ENCODE measurements around the gene RABEPK. TPM values are rescaled to one million over a fixed set of nuclear protein-coding genes. Genes with fewer than 3 reads are reported as not detected.

The RABEPK gene
- total RNA-seq, 1 experiment from 2014 or later: 29.7 TPM

GRCh38 chr9:125166762-125167161, 33.6 kb upstream of the RABEPK start:
- DNase-seq: no peak
- no peaks in the 10 kb centered on the region for H3K27me3 ChIP-seq (ENCODE audit: insufficient read depth, low read depth)
- H3K79me2 ChIP-seq (ENCODE audit: low read depth): 0 out of 2 replicates have a peak, but pooled peaks cover 6% of the 10 kb centered on the region
- no TSS peak for BruUV-seq (replicated peaks)
- H2AFZ ChIP-seq: no peak overlapping the region
- no peaks in the 10 kb centered on the region for H3K9me2 ChIP-seq (ENCODE audit: insufficient read depth)
- H3K27ac ChIP-seq: no peak overlapping the region
- TF ChIP-seq CTCF (conservative IDR thresholded peaks at IDR 0.05) (no peak), EZH2 (IDR thresholded peaks at IDR 0.05; ENCODE audit: low read depth) (no peak)
- H3F3A ChIP-seq (ENCODE audit: insufficient read depth, low read depth): peaks cover 24% of the 10 kb centered on the region; the same call in 1 of the 2 replicates
- ChIA-PET CTCF (no interaction called here), POLR2A (ENCODE audit: unreplicated experiment) (no interaction called here)
- no peak overlapping the region for H3K4me2 ChIP-seq
- intact Hi-C loops (cut with micrococcal nuclease; ENCODE audit: unreplicated experiment): loop anchor here (10.0 kb wide), 1 partner anchor 72 kb away; no protein-coding TSS in a partner anchor
- peaks cover 4% of the 10 kb centered on the region for H3K4me1 ChIP-seq (replicated peaks; ENCODE audit: insufficient read depth)
- H4K20me1 ChIP-seq (ENCODE audit: insufficient read depth): no peaks in the 10 kb centered on the region
- H3K4me3 ChIP-seq: no peak overlapping the region
- peaks cover 4% of the 10 kb centered on the region; the same call in 1 of the 2 replicates for H3K36me3 ChIP-seq (ENCODE audit: low read depth)
- H3K9me3 ChIP-seq (ENCODE audit: insufficient read depth, low read depth): no peaks in the 10 kb centered on the region

GRCh38 chr9:125169895-125170294, 30.4 kb upstream of the RABEPK start:
- Histone ChIP-seq H3F3A (ENCODE audit: insufficient read depth, low read depth) (peaks cover 16% of the 10 kb centered on the region; the same call in 1 of the 2 replicates), H3K4me2 (no peak overlapping the region), H3K27me3 (ENCODE audit: insufficient read depth, low read depth) (no peaks in the 10 kb centered on the region), H3K36me3 (ENCODE audit: low read depth) (peaks cover 4% of the 10 kb centered on the region; the same call in 1 of the 2 replicates), H3K9me3 (ENCODE audit: insufficient read depth, low read depth) (no peaks in the 10 kb centered on the region), H2AFZ (no peak overlapping the region), H3K4me1 (replicated peaks; ENCODE audit: insufficient read depth) (no peaks in the 10 kb centered on the region), H3K79me2 (ENCODE audit: low read depth) (peaks cover 10% of the 10 kb centered on the region), H4K20me1 (ENCODE audit: insufficient read depth) (no peaks in the 10 kb centered on the region; the same call in 1 of the 2 replicates), H3K27ac (no peak overlapping the region), H3K9me2 (ENCODE audit: insufficient read depth) (no peaks in the 10 kb centered on the region), H3K4me3 (no peak overlapping the region)
- no TSS peak for BruUV-seq (replicated peaks)
- TF ChIP-seq EZH2 (IDR thresholded peaks at IDR 0.05; ENCODE audit: low read depth): no peak
- TF ChIP-seq CTCF (conservative IDR thresholded peaks at IDR 0.05): no peak
- POLR2A ChIA-PET (ENCODE audit: unreplicated experiment): interaction anchor here (1.0 kb wide), 1 partner anchor 31 kb away, joined by 6 read pairs; no protein-coding TSS in a partner anchor
- no peak for DNase-seq
- CTCF ChIA-PET: no interaction called here
- intact Hi-C loops (cut with micrococcal nuclease; ENCODE audit: unreplicated experiment): loop anchor here (10.0 kb wide), 1 partner anchor 75 kb away; no protein-coding TSS in a partner anchor

- H3K4me3 ChIP-seq: no peak overlapping the region
- H3F3A ChIP-seq (ENCODE audit: insufficient read depth, low read depth): peaks cover 9% of the 10 kb centered on the region; the same call in 1 of the 2 replicates
- H3K27me3 ChIP-seq (ENCODE audit: insufficient read depth, low read depth): no peaks in the 10 kb centered on the region
- no peak for DNase-seq
- H4K20me1 ChIP-seq (ENCODE audit: insufficient read depth): no peaks in the 10 kb centered on the region; the same call in 1 of the 2 replicates
- intact Hi-C loops (cut with micrococcal nuclease; ENCODE audit: unreplicated experiment): no loop called here
- no peak overlapping the region for H3K27ac ChIP-seq
- no peaks in the 10 kb centered on the region for H3K9me3 ChIP-seq (ENCODE audit: insufficient read depth, low read depth)
- H3K4me2 ChIP-seq: no peak overlapping the region
- ChIA-PET POLR2A (ENCODE audit: unreplicated experiment) (no interaction called here), CTCF (no interaction called here)
- no peaks in the 10 kb centered on the region for H3K4me1 ChIP-seq (replicated peaks; ENCODE audit: insufficient read depth)
- peaks cover 16% of the 10 kb centered on the region for H3K79me2 ChIP-seq (ENCODE audit: low read depth)
- peaks cover 4% of the 10 kb centered on the region; the same call in 1 of the 2 replicates for H3K36me3 ChIP-seq (ENCODE audit: low read depth)
- TF ChIP-seq EZH2 (IDR thresholded peaks at IDR 0.05; ENCODE audit: low read depth) (no peak), CTCF (conservative IDR thresholded peaks at IDR 0.05) (no peak)
- BruUV-seq (replicated peaks): no TSS peak
- H2AFZ ChIP-seq: no peak overlapping the region
- H3K9me2 ChIP-seq (ENCODE audit: insufficient read depth): no peaks in the 10 kb centered on the region
Observed at GRCh38 chr9:125172031-125172755, 28.1 kb upstream of the RABEPK start.

All from PC-9 (cell line).